Fibroblast of gingiva (primary cell): ENCODE data around the gene PCED1B.

Source experiments
- DNase-seq: peaks from one replicate; pipeline ENCODE4 v3.0.0-alpha.2; 2011; ENCODE audit warnings: low read depth

The PCED1B gene

DNA sequence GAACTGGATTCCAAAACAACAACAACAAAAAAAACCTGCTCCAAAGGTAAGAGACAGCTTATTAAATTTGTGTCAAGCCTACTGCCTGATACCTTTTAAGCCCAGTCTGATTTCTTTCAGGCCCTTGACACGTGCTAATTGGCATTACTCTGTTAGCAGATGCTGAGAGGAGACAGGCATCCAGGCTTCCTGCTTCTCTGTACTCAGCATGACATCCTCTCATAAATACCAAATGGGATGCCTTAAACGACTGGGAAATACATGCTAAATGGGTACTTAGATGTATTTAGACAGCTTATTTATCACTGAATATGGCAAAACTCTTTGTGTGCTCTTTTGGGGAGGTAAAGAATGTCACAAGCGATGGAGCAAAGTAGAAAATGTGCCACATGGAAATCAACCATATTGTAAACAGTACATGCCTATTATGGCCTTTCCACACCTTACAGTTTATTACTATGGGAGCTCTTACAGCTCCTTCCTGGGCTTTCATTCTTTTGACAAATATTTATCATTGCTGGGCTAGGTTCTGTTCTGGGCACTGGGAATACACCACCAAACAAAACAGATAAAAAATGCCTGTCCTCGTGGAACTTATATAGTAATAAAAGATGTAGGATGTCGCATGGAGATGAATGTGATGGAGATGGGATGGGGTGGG, 11.5 kb upstream of the PCED1B start:
- no peak for DNase-seq

GRCh38 chr12:47068539-47068938, 10.9 kb upstream of the PCED1B start:
- no peak for DNase-seq

- DNase-seq, result no peak
These were observed 9.1 kb upstream of the PCED1B start for GRCh38 chr12:47070310-47070709.

DNA sequence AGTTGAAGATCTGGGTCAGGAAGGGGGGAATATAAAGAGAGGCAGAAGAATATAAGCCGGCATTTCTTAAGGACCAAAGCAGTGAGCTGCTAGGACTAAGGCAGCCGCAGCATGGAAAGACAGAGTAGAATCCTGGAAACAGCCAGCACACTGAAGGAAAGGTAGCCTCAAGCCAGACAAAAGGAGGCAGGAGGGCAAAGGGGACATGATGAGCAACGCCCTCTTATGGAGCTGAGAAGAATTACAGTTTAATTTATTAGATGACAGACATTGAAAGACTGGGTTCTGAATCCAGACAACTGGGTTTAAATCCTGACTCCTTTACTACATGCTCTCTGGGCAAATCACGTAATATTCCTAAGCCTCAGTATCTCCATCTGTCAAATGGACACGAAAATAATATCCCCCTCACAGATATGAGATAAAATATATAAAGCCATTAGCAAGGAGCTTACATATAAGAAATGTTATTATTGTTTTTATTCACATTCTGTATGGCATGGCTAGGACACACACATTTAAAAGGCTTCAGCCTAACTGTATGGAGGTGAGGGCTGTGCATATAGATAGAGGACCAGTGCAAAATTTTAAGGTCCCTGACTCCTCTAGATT, 8.1 kb upstream of the PCED1B start:
- no peak for DNase-seq

- no peak for DNase-seq
These were observed 5.5 kb upstream of the PCED1B start for GRCh38 chr12:47073951-47074350.

GRCh38 chr12:47074757-47075156, 4.7 kb upstream of the PCED1B start:
- DNase-seq, result no peak

DNA sequence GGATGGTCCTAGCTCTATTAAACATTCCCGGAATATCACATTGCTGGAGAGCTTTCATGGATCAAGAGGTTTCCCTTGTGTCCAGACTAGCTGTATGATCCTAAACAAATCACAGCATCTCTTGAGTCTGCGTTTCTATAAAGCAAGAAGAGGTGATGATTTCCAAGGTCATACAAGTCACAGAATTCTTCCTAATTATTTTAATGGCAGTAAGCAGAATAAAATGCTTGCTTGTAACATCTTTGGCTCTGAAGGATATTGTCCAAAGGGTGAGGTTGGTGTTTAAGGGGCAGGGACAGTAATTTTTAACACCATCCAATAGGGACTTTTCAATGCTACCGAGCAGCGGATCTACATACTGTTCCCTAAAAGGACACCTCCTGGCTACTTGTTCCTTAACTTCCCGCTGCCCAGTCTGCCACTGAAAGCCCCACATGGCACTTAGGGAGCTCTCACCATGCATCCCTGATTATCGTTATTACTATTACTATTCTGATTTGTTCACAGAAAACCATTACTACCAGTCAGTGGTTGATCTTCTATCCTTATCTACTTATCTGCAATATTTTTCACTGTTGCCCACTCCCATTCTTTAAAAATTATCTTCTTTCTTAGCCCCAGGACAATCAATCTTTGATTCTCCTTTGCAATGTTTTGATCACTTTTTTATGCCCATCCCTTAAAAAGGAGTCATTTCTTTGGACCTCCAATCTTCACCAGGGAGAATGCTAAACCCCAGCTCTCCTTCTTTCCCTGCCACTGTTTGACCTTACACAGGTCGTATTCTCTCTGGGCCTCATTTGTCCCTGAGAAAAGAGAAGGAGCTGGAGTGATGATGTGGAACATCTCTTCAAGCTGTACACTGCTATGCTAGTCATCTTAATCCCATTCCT, 4.0 kb upstream of the PCED1B start:
- DNase-seq, result no peak

DNA sequence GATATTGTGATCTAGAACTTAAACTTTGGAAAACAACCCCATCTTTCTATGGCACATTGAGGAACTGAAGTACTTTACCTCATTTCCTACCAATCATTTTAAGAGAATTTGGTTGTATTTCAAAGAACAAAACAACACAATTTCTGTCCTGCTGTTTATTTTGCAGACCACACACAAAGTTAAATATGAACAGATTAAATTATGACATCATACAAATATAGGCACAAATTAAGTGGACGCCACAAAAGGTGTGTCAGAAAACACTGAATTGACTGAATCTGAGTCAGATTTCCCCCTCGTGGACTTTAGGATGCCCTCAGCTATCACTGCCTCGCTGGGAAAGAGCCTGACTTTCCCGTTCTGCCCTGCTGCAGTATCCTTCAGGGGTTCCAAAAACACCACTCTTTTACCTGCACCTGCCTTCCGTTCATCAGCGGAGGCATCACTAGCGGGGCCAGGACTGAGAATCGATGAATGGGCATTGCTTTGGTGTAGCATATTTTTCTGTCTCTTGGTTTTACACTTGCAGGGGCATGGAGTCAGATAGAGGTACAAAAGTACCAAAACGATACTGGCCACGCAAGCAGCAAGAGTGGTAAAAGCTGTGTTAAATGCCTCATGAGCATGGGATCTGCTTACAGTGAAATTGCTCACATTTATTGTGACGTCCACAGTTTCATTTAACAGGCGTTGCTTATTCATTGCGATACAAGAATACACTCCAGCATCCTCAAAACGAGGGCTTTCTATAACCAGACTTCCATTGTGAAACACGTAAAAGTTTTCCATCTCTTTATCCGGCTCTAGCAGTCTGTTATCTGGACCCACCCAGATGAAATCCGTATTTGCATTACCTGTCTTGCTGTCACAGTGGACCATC, 2.0 kb upstream of the PCED1B start:
- no peak for DNase-seq

- DNase-seq, result no peak
These were observed 1.4 kb upstream of the PCED1B start for GRCh38 chr12:47078086-47078395.

GRCh38 chr12:47078733-47079467, 521 bp upstream of the PCED1B start:
- DNase-seq, result no peak

GRCh38 chr12:47079981-47080724, 732 bp downstream of the PCED1B start:
- DNase-seq, result peak; percentile 29

DNA sequence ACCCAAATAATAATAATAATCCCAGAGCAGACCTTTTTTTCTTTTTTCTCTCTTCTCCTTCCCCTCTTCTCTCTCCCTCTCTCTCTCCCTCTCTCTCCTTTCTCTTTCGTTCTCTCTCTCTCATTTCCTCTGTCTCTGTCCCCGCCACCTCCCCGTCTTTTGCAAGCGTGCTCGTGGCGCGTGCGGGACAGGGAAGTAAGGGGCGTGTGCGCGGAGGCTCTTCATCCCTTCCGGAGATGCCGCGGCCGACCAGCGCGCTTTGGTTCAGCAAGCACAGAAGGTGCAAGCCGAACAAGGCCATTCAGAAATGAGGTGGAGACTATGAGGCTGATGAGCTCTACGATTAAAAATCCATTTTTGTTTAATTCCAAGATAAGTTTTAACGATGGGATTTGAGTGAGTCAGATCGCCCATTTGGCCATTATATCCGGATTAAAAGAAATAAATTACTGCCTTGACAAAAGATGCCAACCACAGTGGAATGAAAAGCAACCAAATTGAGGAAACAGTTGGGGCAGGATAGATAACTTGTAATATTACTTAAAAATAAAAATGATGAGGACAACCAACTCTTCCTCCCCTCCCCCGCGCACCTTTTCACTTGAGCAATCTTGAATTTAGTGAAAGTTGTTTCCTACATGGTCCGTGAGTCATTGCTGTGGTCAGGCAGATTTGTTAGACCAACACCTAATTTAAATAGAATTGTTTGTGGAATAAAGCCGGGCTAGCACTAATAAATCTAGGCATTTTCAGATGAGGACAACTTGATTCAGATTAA, 1.5 kb downstream of the PCED1B start:
- DNase-seq, result peak; percentile 38

- no peak for DNase-seq
These were observed 2.9 kb downstream of the PCED1B start for GRCh38 chr12:47082283-47082682.

DNA sequence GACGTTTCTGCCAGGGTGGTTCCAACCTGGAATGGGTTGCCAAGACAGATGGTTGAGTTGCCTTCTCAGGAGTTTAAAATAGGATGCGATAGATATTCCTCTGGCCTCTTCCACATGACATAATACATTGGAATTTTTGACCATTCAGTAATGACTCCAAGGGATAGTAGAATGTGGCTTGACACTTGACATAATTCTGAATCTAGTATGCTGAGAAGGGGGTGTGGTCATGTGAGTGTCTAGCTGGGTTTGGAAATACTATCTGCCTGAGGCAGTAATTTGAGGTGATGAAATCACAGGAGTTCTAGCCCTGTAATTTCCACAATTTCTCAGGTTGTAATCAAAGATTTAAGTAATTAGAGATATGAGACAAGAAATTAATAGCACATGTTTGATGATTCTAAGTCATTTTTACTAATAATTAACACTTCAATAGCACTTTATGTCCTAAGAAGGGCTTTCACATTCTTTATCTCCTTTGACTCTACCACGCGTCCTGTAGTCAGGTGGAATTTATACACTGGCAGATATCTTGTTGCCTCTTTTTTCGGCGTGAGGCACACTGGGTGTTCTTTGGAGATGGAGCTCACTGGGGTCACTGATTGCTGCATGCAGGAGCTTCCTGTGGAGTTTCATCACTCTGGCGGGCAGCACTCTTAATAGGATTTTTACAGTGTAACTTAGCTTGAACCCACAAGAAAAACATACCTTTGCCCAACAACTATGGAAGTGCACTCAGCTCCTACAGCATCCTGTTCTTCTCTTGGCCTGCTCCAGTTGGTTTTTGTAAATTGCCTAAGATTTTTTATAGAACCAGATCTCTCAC, 3.6 kb downstream of the PCED1B start:
- DNase-seq, result peak; percentile 85

- no peak for DNase-seq
These were observed 4.8 kb downstream of the PCED1B start for GRCh38 chr12:47084172-47084571.

GRCh38 chr12:47085815-47086252, 6.4 kb downstream of the PCED1B start:
- DNase-seq, result peak; percentile 31

- no peak for DNase-seq
These were observed 7.8 kb downstream of the PCED1B start for GRCh38 chr12:47087088-47087688.
